ENCODE data around the gene CD82.

CD82 gene

GRCh38 chr11:44531636-44532035 lies 33.8 kb upstream of the CD82 start:
- no peak for DNase-seq (ENCODE audit: low read depth)
- in situ Hi-C loops (cut with HindIII; ENCODE audit: low sequenced_read_pairs): loop anchor here (25.0 kb wide), 1 partner anchor 419 kb away; no protein-coding TSS in a partner anchor
- TF ChIP-seq CTCF (IDR thresholded peaks at IDR 0.05; ENCODE audit: low read depth, low read length, missing control alignments): no peak
- H3K4me3 ChIP-seq (ENCODE audit: low read depth, low read length): no peak overlapping the region

GRCh38 chr11:44532809-44533208 lies 32.7 kb upstream of the CD82 start:
- in situ Hi-C loops (cut with HindIII; ENCODE audit: low sequenced_read_pairs): loop anchor here (25.0 kb wide), 1 partner anchor 421 kb away; no protein-coding TSS in a partner anchor
- DNase-seq (ENCODE audit: low read depth): no peak
- H3K4me3 ChIP-seq (ENCODE audit: low read depth, low read length): no peak overlapping the region
- no peak for TF ChIP-seq CTCF (IDR thresholded peaks at IDR 0.05; ENCODE audit: low read depth, low read length, missing control alignments)

GRCh38 chr11:44533921-44534711 lies 31.3 kb upstream of the CD82 start:
- no peak for DNase-seq (ENCODE audit: low read depth)
- in situ Hi-C loops (cut with HindIII; ENCODE audit: low sequenced_read_pairs): loop anchor here (25.0 kb wide), 1 partner anchor 422 kb away; no protein-coding TSS in a partner anchor
- TF ChIP-seq CTCF (IDR thresholded peaks at IDR 0.05; ENCODE audit: low read depth, low read length, missing control alignments): no peak
- no peak overlapping the region for H3K4me3 ChIP-seq (ENCODE audit: low read depth, low read length)

- no peak for TF ChIP-seq CTCF (IDR thresholded peaks at IDR 0.05; ENCODE audit: low read depth, low read length, missing control alignments)
- in situ Hi-C loops (cut with HindIII; ENCODE audit: low sequenced_read_pairs): loop anchor here (25.0 kb wide), 1 partner anchor 423 kb away; no protein-coding TSS in a partner anchor
- DNase-seq (ENCODE audit: low read depth): no peak
- no peak overlapping the region for H3K4me3 ChIP-seq (ENCODE audit: low read depth, low read length)
These were observed 30.1 kb upstream of the CD82 start for GRCh38 chr11:44535191-44535980.

- in situ Hi-C loops (cut with HindIII; ENCODE audit: low sequenced_read_pairs): loop anchor here (25.0 kb wide), 1 partner anchor 425 kb away; no protein-coding TSS in a partner anchor
- DNase-seq (ENCODE audit: low read depth): no peak
- no peak overlapping the region for H3K4me3 ChIP-seq (ENCODE audit: low read depth, low read length)
- TF ChIP-seq CTCF (IDR thresholded peaks at IDR 0.05; ENCODE audit: low read depth, low read length, missing control alignments): no peak
These were observed 28.5 kb upstream of the CD82 start for GRCh38 chr11:44536788-44537516.

GRCh38 chr11:44537679-44538078 lies 27.8 kb upstream of the CD82 start:
- TF ChIP-seq CTCF (IDR thresholded peaks at IDR 0.05; ENCODE audit: low read depth, low read length, missing control alignments): no peak
- no peak for DNase-seq (ENCODE audit: low read depth)
- in situ Hi-C loops (cut with HindIII; ENCODE audit: low sequenced_read_pairs): loop anchor here (25.0 kb wide), 1 partner anchor 425 kb away; no protein-coding TSS in a partner anchor
- H3K4me3 ChIP-seq (ENCODE audit: low read depth, low read length): no peak overlapping the region
